Osteoblast (primary cell): ENCODE results near the gene FOXRED2. TPM values are rescaled to one million over a fixed set of nuclear protein-coding genes. Genes with fewer than 3 reads are reported as not detected.
"Not testable (repeated sequence)": the region's sequence is repeated elsewhere in the genome, so short reads cannot be mapped to it uniquely, and the experiment has no call there.

Experiments
- DNase-seq: peaks from one replicate; pipeline ENCODE4 v3.0.0; 2011; ENCODE audit warnings: low spot score, mixed read lengths; ENCODE audit not compliant: insufficient read length; ENCODE audit errors: missing footprints
- H2AFZ ChIP-seq: 2 replicates; pipeline ENCODE4 v1.6.0; 2011; ENCODE audit warnings: mild to moderate bottlenecking, low read length
- H3K27ac ChIP-seq: 2 replicates; pipeline ENCODE4 v1.5.1; 2011; ENCODE audit warnings: mild to moderate bottlenecking, low read depth, low read length, moderate library complexity
- H3K27me3 ChIP-seq: 2 replicates; pipeline ENCODE4 v1.6.0; 2012; ENCODE audit warnings: mild to moderate bottlenecking, control low read depth, inconsistent platforms, low read length, moderate library complexity; ENCODE audit not compliant: insufficient read depth
- H3K36me3 ChIP-seq: 2 replicates; pipeline ENCODE4 v1.5.1; 2011; ENCODE audit warnings: mild to moderate bottlenecking, low read length, control low read depth, moderate library complexity; ENCODE audit not compliant: insufficient read depth
- H3K4me1 ChIP-seq: 2 replicates; pipeline ENCODE4 v1.5.1; 2011; ENCODE audit warnings: mild to moderate bottlenecking, low read length, control low read depth, moderate library complexity; ENCODE audit not compliant: insufficient read depth
- H3K4me2 ChIP-seq: 2 replicates; pipeline ENCODE4 v1.6.0; 2011; ENCODE audit warnings: mild to moderate bottlenecking, low read length; ENCODE audit not compliant: insufficient read depth
- H3K4me3 ChIP-seq: fragments of 200-600 bp; sonication (generic); 3 replicates; pipeline ENCODE4 v1.5.1; 2012; ENCODE audit warnings: mild to moderate bottlenecking, low read length, inconsistent platforms; ENCODE audit not compliant: insufficient read depth
- H3K79me2 ChIP-seq: 2 replicates; pipeline ENCODE4 v1.6.0; 2012; ENCODE audit warnings: mild to moderate bottlenecking, low read length, control low read depth, inconsistent platforms; ENCODE audit not compliant: insufficient read depth
- H3K9me3 ChIP-seq: 2 replicates; pipeline ENCODE4 v1.5.1; 2011; ENCODE audit warnings: low read depth, low read length, control low read depth
- H4K20me1 ChIP-seq: 2 replicates; pipeline ENCODE4 v1.6.0; 2012; ENCODE audit warnings: mild to moderate bottlenecking, low read length, control low read depth; ENCODE audit not compliant: insufficient read depth
- CTCF ChIP-seq: IDR thresholded peaks from 2 replicates; pipeline ENCODE4 v1.5.1; 2011; ENCODE audit warnings: mild to moderate bottlenecking, low read depth, low read length, moderate library complexity; ENCODE audit errors: extremely low read depth
- total RNA-seq: library from RNA; depleted of rRNA; stranded (reverse); fragments of >200 nt; gene quantifications from 2 replicates; pipeline ENCODE4 v1.2.3, GENCODE V29; 2012

FOXRED2 gene
- total RNA-seq, 1 donor = 16.3 TPM

DNA sequence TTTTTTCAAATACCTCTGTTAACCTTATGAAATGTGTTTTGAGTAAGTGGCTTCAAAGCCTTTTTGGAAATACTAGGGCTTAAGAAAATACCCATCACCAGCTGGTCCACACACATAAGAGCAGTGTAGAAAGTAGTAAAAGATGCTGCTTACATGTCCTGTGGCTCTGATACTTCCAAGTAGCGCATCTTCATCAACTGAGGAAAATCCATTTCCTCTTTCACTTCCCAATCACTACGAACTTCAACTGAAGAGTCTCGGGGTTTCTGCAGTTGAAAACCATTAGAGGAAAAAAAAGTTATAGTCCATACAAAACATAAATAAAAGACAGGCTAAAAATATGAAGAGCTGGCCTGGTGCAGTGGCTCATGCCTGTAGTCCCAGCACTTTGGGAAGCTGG lies 13.6 kb upstream of the FOXRED2 start:
- peaks cover 10% of the 10 kb centered on the region for H3K79me2 ChIP-seq
- H2AFZ ChIP-seq = no peak overlapping the region
- H4K20me1 ChIP-seq = peaks cover 17% of the 10 kb centered on the region
- TF ChIP-seq CTCF = no peak
- no peaks in the 10 kb centered on the region for H3K9me3 ChIP-seq
- no peaks in the 10 kb centered on the region for H3K4me1 ChIP-seq
- H3K27me3 ChIP-seq = no peaks in the 10 kb centered on the region
- peaks cover 97% of the 10 kb centered on the region for H3K36me3 ChIP-seq
- H3K4me2 ChIP-seq = no peak overlapping the region
- no peak for DNase-seq
- H3K4me3 ChIP-seq = no peak overlapping the region
- no peak overlapping the region for H3K27ac ChIP-seq

- Histone ChIP-seq H4K20me1 (peaks cover 17% of the 10 kb centered on the region), H3K36me3 (peaks cover 96% of the 10 kb centered on the region)
- not testable (repeated sequence) for H2AFZ ChIP-seq, H3K4me1 ChIP-seq, H3K9me3 ChIP-seq, DNase-seq, H3K4me2 ChIP-seq, H3K79me2 ChIP-seq, H3K27ac ChIP-seq, H3K27me3 ChIP-seq, H3K4me3 ChIP-seq
Observed at GRCh38 chr22:36519906-36520305, 13.1 kb upstream of the FOXRED2 start.

DNA sequence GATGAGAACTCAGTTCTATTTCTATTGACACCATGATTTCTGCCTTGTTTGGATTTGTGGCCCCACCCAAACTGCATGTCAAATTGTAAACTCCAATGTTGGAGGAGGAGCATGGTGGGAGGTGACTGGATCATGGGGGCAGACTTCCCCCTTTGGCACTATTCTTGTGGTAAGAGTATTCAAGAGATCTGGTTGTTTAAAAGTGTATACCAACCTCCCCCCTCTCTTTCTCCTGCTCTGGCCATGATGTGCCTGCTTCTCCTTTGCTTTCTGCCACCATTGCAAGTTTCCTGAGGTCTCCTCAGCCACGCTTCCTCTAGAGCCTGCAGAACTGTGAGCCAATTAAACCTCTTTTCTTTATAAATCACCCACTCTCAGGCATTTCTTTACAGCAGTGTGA lies 7.9 kb upstream of the FOXRED2 start:
- DNase-seq = no peak
- Histone ChIP-seq H3K4me2 (no peak overlapping the region), H3K4me1 (no peaks in the 10 kb centered on the region), H3K9me3 (no peaks in the 10 kb centered on the region), H3K27ac (no peak overlapping the region), H3K4me3 (no peak overlapping the region), H3K79me2 (peaks cover 4% of the 10 kb centered on the region), H3K27me3 (no peaks in the 10 kb centered on the region), H3K36me3 (peaks cover 94% of the 10 kb centered on the region), H4K20me1 (peaks cover 18% of the 10 kb centered on the region), H2AFZ (no peak overlapping the region)
- no peak for TF ChIP-seq CTCF

DNA sequence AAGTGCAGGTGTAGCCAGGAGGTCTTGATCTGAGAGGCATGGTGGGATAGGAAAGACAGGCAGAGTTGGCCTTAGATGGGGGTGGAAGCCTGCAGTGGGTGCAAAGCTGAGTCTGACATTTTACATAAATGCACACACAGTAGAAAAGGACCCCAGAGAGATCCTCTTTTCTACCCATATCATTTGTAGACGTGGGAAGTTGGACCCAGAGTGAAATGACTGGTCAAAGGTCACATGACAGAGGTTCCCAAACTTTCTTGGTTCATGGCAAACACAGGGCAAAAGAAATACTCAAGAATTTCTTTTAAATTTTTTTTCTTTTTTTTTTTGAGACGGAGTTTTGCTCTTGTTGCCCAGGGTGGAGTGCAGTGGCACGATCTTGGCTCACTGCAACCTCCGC lies 6.2 kb upstream of the FOXRED2 start:
- no peak for TF ChIP-seq CTCF
- Histone ChIP-seq H3K27me3 (no peaks in the 10 kb centered on the region), H3K36me3 (peaks cover 77% of the 10 kb centered on the region), H3K9me3 (no peaks in the 10 kb centered on the region), H2AFZ (no peak overlapping the region), H3K79me2 (peaks cover 4% of the 10 kb centered on the region), H4K20me1 (peaks cover 15% of the 10 kb centered on the region), H3K4me3 (no peak overlapping the region), H3K4me1 (no peaks in the 10 kb centered on the region), H3K27ac (no peak overlapping the region), H3K4me2 (no peak overlapping the region)
- no peak for DNase-seq

DNA sequence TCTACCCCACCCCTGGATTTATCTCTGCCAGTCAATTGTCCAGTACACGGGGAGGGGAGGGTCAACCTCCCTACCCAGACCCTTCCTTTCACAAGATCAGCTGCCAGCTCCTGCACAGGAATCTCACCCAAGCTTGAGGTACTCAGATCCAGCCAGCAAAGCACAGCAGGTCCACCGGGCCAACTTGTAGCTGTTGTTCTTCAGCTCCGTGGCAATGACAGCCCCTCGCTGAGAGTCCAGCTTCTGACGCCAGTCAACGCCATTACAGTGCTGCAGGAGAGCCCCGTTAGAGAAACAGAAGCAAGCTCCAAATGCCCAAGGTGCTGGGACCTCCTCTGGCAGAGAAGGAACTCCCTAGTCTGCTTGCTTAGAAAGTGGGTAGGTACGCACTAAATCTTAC lies 5.5 kb upstream of the FOXRED2 start:
- peaks cover 3% of the 10 kb centered on the region for H3K4me1 ChIP-seq
- H2AFZ ChIP-seq = no peak overlapping the region
- H3K36me3 ChIP-seq = peaks cover 70% of the 10 kb centered on the region
- no peak overlapping the region for H3K4me3 ChIP-seq
- DNase-seq = no peak
- H4K20me1 ChIP-seq = peaks cover 15% of the 10 kb centered on the region
- no peak overlapping the region for H3K4me2 ChIP-seq
- peaks cover 4% of the 10 kb centered on the region for H3K79me2 ChIP-seq
- H3K9me3 ChIP-seq = no peaks in the 10 kb centered on the region
- no peak overlapping the region for H3K27ac ChIP-seq
- no peaks in the 10 kb centered on the region for H3K27me3 ChIP-seq
- TF ChIP-seq CTCF = no peak
